ENCODE measurements around the gene PAQR5.

PAQR5 gene

DNA sequence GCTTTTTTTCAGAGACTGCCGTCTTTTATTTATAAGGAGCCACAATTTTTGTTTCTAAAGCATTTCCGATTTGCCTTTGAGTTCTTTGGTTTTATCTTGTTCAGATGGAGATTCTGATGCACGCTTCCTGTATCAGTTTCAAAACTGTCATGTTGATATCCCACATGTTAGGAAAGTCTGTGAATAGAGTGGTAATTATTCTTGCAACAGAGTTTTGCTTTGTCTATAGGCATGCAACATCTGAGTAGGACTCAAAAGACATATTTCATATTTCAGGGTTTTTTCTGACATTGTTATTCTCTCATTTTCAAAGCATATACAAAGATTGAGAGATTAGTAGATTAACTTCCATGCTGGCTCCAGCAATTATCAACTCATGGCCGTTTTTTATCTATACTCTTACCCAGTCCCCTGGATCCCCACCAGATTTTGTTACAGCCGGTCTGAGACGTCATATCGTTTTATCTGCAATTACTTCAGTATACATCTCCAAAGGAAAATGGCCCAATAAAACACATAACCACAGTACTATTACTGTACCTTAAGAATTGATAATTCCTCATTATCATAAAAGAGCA is 22.4 kb downstream of the PAQR5 start:
- no peak overlapping the region for H2AFZ ChIP-seq (ENCODE audit: low read length)
- H3K9me2 ChIP-seq (replicated peaks; ENCODE audit: low read depth, low read length): no peaks in the 10 kb centered on the region
- H3K4me2 ChIP-seq (ENCODE audit: low read depth, low read length, poor library complexity, severe bottlenecking): no peak overlapping the region
- H3K9ac ChIP-seq (ENCODE audit: low read depth, low read length, poor library complexity, severe bottlenecking): no peak overlapping the region
- no peaks in the 10 kb centered on the region for H4K20me1 ChIP-seq (ENCODE audit: insufficient read depth, low read length, poor library complexity, severe bottlenecking)
- H3K27me3 ChIP-seq (ENCODE audit: insufficient read depth, low read length, poor library complexity, severe bottlenecking): no peaks in the 10 kb centered on the region
- H3K4me3 ChIP-seq (ENCODE audit: low read length, poor library complexity, severe bottlenecking): no peak overlapping the region
- H3F3A ChIP-seq (ENCODE audit: low read depth): no peaks in the 10 kb centered on the region
- no peaks in the 10 kb centered on the region for H3K79me2 ChIP-seq (ENCODE audit: insufficient read depth, low read length)
- no peaks in the 10 kb centered on the region for H3K36me3 ChIP-seq (ENCODE audit: insufficient read depth, low read length)
- peaks cover 19% of the 10 kb centered on the region for H3K4me1 ChIP-seq (ENCODE audit: insufficient read depth, low read length, poor library complexity, severe bottlenecking)
- TF ChIP-seq, protein P1, sequence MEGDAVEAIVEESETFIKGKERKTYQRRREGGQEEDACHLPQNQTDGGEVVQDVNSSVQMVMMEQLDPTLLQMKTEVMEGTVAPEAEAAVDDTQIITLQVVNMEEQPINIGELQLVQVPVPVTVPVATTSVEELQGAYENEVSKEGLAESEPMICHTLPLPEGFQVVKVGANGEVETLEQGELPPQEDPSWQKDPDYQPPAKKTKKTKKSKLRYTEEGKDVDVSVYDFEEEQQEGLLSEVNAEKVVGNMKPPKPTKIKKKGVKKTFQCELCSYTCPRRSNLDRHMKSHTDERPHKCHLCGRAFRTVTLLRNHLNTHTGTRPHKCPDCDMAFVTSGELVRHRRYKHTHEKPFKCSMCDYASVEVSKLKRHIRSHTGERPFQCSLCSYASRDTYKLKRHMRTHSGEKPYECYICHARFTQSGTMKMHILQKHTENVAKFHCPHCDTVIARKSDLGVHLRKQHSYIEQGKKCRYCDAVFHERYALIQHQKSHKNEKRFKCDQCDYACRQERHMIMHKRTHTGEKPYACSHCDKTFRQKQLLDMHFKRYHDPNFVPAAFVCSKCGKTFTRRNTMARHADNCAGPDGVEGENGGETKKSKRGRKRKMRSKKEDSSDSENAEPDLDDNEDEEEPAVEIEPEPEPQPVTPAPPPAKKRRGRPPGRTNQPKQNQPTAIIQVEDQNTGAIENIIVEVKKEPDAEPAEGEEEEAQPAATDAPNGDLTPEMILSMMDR (conservative IDR thresholded peaks at IDR 0.05; ENCODE audit: low read length): no peak
- no peak for TF ChIP-seq EZH2phosphoT487 (IDR thresholded peaks at IDR 0.05; ENCODE audit: borderline replicate concordance)
- H3K9me3 ChIP-seq (ENCODE audit: insufficient read depth, low read depth, low read length): no peaks in the 10 kb centered on the region

DNA sequence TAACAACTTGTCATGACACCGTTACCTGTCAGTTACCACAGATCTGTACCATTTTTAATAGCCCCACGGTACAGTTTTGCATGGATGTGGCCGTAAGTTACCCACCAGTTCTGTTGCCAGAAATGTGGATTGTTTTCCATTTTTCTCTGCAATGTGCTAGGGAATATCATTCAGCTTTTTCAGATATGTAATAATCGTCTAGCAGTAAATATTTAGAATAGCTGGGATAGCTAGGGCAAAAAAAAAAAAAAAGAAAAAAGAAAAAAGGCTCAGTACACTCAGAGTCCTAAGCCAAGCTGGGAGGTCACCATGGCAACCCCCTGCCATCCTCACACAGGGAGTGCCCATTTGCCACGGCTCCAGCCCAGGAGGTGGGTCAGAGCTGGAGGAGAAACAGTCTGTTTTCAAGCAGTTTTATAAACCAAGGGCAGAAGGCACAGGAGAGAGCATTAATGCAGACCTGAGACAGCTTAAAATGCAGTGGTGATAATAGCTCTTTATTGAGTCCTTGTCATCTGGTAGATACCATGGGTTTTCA is 25.2 kb downstream of the PAQR5 start:
- H3K79me2 ChIP-seq (ENCODE audit: insufficient read depth, low read length): no peaks in the 10 kb centered on the region
- H3K9ac ChIP-seq (ENCODE audit: low read depth, low read length, poor library complexity, severe bottlenecking): no peak overlapping the region
- no peaks in the 10 kb centered on the region for H3K9me3 ChIP-seq (ENCODE audit: insufficient read depth, low read depth, low read length)
- peaks cover 19% of the 10 kb centered on the region for H3K4me1 ChIP-seq (ENCODE audit: insufficient read depth, low read length, poor library complexity, severe bottlenecking)
- no peaks in the 10 kb centered on the region for H3F3A ChIP-seq (ENCODE audit: low read depth)
- H3K36me3 ChIP-seq (ENCODE audit: insufficient read depth, low read length): no peaks in the 10 kb centered on the region
- H3K27me3 ChIP-seq (ENCODE audit: insufficient read depth, low read length, poor library complexity, severe bottlenecking): no peaks in the 10 kb centered on the region
- H2AFZ ChIP-seq (ENCODE audit: low read length): no peak overlapping the region
- H3K9me2 ChIP-seq (replicated peaks; ENCODE audit: low read depth, low read length): no peaks in the 10 kb centered on the region
- H3K4me2 ChIP-seq (ENCODE audit: low read depth, low read length, poor library complexity, severe bottlenecking): no peak overlapping the region
- H3K4me3 ChIP-seq (ENCODE audit: low read length, poor library complexity, severe bottlenecking): no peak overlapping the region
- H4K20me1 ChIP-seq (ENCODE audit: insufficient read depth, low read length, poor library complexity, severe bottlenecking): no peaks in the 10 kb centered on the region
- TF ChIP-seq, protein P1 (conservative IDR thresholded peaks at IDR 0.05; ENCODE audit: low read length): no peak
- no peak for TF ChIP-seq EZH2phosphoT487 (IDR thresholded peaks at IDR 0.05; ENCODE audit: borderline replicate concordance)

DNA sequence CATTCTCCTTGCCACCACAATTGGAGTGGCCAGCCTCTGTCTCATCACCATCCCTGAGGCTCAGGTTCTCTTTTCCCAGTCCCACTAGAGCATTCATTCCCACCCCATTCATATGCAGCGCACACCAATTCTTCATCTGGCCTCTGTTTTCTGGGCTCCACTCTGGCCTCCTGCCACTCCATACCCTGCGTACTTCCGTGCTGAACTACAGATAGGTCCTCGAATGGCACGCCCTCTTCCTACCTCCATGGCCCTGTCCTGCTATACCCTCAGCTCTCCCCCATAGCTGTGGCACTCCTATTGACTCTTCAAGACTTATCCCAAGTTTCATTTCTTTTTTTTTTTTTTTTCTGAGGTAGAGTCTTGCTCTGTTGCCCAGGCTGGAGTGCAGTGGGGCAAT is 25.9 kb downstream of the PAQR5 start:
- Histone ChIP-seq H3F3A (ENCODE audit: low read depth) (no peaks in the 10 kb centered on the region), H3K4me1 (ENCODE audit: insufficient read depth, low read length, poor library complexity, severe bottlenecking) (peaks cover 15% of the 10 kb centered on the region), H3K9me3 (ENCODE audit: insufficient read depth, low read depth, low read length) (no peaks in the 10 kb centered on the region), H4K20me1 (ENCODE audit: insufficient read depth, low read length, poor library complexity, severe bottlenecking) (no peaks in the 10 kb centered on the region), H3K4me3 (ENCODE audit: low read length, poor library complexity, severe bottlenecking) (no peak overlapping the region), H3K4me2 (ENCODE audit: low read depth, low read length, poor library complexity, severe bottlenecking) (no peak overlapping the region), H3K27me3 (ENCODE audit: insufficient read depth, low read length, poor library complexity, severe bottlenecking) (no peaks in the 10 kb centered on the region), H3K79me2 (ENCODE audit: insufficient read depth, low read length) (no peaks in the 10 kb centered on the region), H3K36me3 (ENCODE audit: insufficient read depth, low read length) (no peaks in the 10 kb centered on the region), H3K9me2 (replicated peaks; ENCODE audit: low read depth, low read length) (no peaks in the 10 kb centered on the region), H3K9ac (ENCODE audit: low read depth, low read length, poor library complexity, severe bottlenecking) (no peak overlapping the region), H2AFZ (ENCODE audit: low read length) (no peak overlapping the region)
- TF ChIP-seq, protein P1 (conservative IDR thresholded peaks at IDR 0.05; ENCODE audit: low read length): no peak
- no peak for TF ChIP-seq EZH2phosphoT487 (IDR thresholded peaks at IDR 0.05; ENCODE audit: borderline replicate concordance)

Data from Loucy (cell line).